IMR-90 (cell line): ENCODE results near the gene SPSB2. TPM values are rescaled to one million over a fixed set of nuclear protein-coding genes. Genes with fewer than 3 reads are reported as not detected.

Experiments
- ATAC-seq: fragments of 200-7000 bp; cut with Tn5 transposase; 2 replicates; pipeline ENCODE4 v1.9.1; 2020; ENCODE audit warnings: low read depth, mild to moderate bottlenecking, moderate library complexity
- BruUV-seq: library from RNA; stranded (reverse); fragments of 400-500 nt; replicated peaks from 2 replicates; lab custom pipeline; 2021; lab: Mats Ljungman, UMichigan
- CTCF ChIA-PET: fragments of 300-600 bp; formaldehyde crosslinking; extraction: SDS; loops from one replicate; lab custom pipeline; 2021; ENCODE audit warnings: antibody characterized with exemption; lab: Yijun Ruan, JAX
- POLR2A ChIA-PET: fragments of 300-600 bp; sonication (Branson Sonifier 250); formaldehyde crosslinking; loops from one replicate; lab custom pipeline; 2022; ENCODE audit warnings: antibody characterized with exemption; ENCODE audit not compliant: unreplicated experiment; lab: Charles Lee
- DNase-seq: peaks from one replicate; pipeline ENCODE4 v3.0.0; 2013
- H2AFZ ChIP-seq: replicated peaks from 2 replicates; pipeline ENCODE3; 2013; ENCODE audit warnings: low read length, mild to moderate bottlenecking; ENCODE audit not compliant: poor library complexity
- H2AK5ac ChIP-seq: 2 replicates; pipeline ENCODE4 v1.6.1; 2013; ENCODE audit warnings: low read depth, low read length, inconsistent platforms
- H2AK9ac ChIP-seq: replicated peaks from 2 replicates; pipeline ENCODE3; 2013; ENCODE audit warnings: mild to moderate bottlenecking, low read depth, low read length, moderate library complexity; ENCODE audit not compliant: poor library complexity
- H2BK120ac ChIP-seq: 2 replicates; pipeline ENCODE4 v1.6.1; 2013; ENCODE audit warnings: low read depth, low read length, inconsistent platforms
- H2BK15ac ChIP-seq: 3 replicates; pipeline ENCODE4 v1.6.1; 2013; ENCODE audit warnings: low read depth, low read length, inconsistent platforms
- H2BK20ac ChIP-seq: 2 replicates; pipeline ENCODE4 v1.6.1; 2013; ENCODE audit warnings: low read depth, mild to moderate bottlenecking, inconsistent platforms, low read length, moderate library complexity
- H2BK5ac ChIP-seq: 2 replicates; pipeline ENCODE4 v1.6.1; 2013; ENCODE audit warnings: mild to moderate bottlenecking, low read depth, low read length, inconsistent platforms; ENCODE audit not compliant: poor library complexity, severe bottlenecking
- H3K14ac ChIP-seq: replicated peaks from 2 replicates; pipeline ENCODE4 v1.6.1; 2013; ENCODE audit warnings: low read depth, low read length, inconsistent platforms
- H3K18ac ChIP-seq: 2 replicates; pipeline ENCODE4 v1.6.1; 2013; ENCODE audit warnings: low read depth, low read length, control low read depth
- H3K23ac ChIP-seq: 2 replicates; pipeline ENCODE4 v1.6.1; 2013; ENCODE audit warnings: low read depth, low read length, inconsistent platforms
- H3K27ac ChIP-seq: 2 replicates; pipeline ENCODE4 v1.5.1; 2013; ENCODE audit warnings: mild to moderate bottlenecking, control low read depth, low read length; ENCODE audit not compliant: insufficient read depth
- H3K27me3 ChIP-seq: 2 replicates; pipeline ENCODE4 v1.6.1; 2013; ENCODE audit warnings: low read length; ENCODE audit not compliant: control insufficient read depth, insufficient read depth
- H3K36me3 ChIP-seq: 2 replicates; pipeline ENCODE4 v1.6.1; 2013; ENCODE audit warnings: low read length, mixed read lengths; ENCODE audit not compliant: control insufficient read depth, insufficient read depth
- H3K4ac ChIP-seq: 2 replicates; pipeline ENCODE4 v1.6.1; 2013; ENCODE audit warnings: low read depth, low read length, inconsistent platforms
- H3K4me1 ChIP-seq: 2 replicates; pipeline ENCODE4 v1.6.1; 2013; ENCODE audit warnings: low read length, mixed read lengths; ENCODE audit not compliant: control insufficient read depth, insufficient read depth
- H3K4me2 ChIP-seq: 2 replicates; pipeline ENCODE4 v1.6.1; 2013; ENCODE audit warnings: low read depth, mild to moderate bottlenecking, control low read depth, low read length, moderate library complexity
- H3K4me3 ChIP-seq: 2 replicates; pipeline ENCODE4 v1.5.1; 2013; ENCODE audit warnings: low read depth, mild to moderate bottlenecking, control low read depth, low read length, moderate library complexity; ENCODE audit not compliant: insufficient read depth
- H3K56ac ChIP-seq: 2 replicates; pipeline ENCODE4 v1.6.1; 2013; ENCODE audit warnings: low read length, inconsistent platforms; ENCODE audit not compliant: insufficient read depth; ENCODE audit errors: extremely low read depth
- H3K79me1 ChIP-seq, 2 experiments: 2 replicates each; pipeline ENCODE4 v1.6.1; 2013; ENCODE audit warnings: low read length in 2 of 2, inconsistent platforms in 1 of 2, low read depth in 1 of 2
- H3K9ac ChIP-seq: 2 replicates; pipeline ENCODE4 v1.6.1; 2013; ENCODE audit warnings: low read depth, low read length, control low read depth
- H3K9me1 ChIP-seq: 2 replicates; pipeline ENCODE4 v1.6.1; 2013; ENCODE audit warnings: low read length, inconsistent platforms; ENCODE audit not compliant: insufficient read depth
- H3K9me3 ChIP-seq: 2 replicates; pipeline ENCODE4 v1.6.1; 2013; ENCODE audit warnings: low read length; ENCODE audit not compliant: control insufficient read depth, insufficient read depth
- H4K20me1 ChIP-seq: 2 replicates; pipeline ENCODE4 v1.6.1; 2013; ENCODE audit warnings: low read length, inconsistent platforms; ENCODE audit not compliant: insufficient read depth
- H4K5ac ChIP-seq: 2 replicates; pipeline ENCODE4 v1.6.1; 2013; ENCODE audit warnings: mild to moderate bottlenecking, low read depth, low read length, control low read depth
- H4K8ac ChIP-seq, 2 experiments: 2 replicates each; pipeline ENCODE4 v1.6.1; 2013; ENCODE audit warnings: low read depth in 2 of 2, low read length in 2 of 2, control low read depth in 1 of 2, inconsistent platforms in 1 of 2
- H4K91ac ChIP-seq: 2 replicates; pipeline ENCODE4 v1.6.1; 2013; ENCODE audit warnings: low read depth, low read length, inconsistent platforms; ENCODE audit not compliant: insufficient read depth
- CHD1 ChIP-seq: IDR thresholded peaks from 2 replicates; pipeline ENCODE4 v1.6.1; 2012; ENCODE audit warnings: low read depth, low read length, improper control_type of control experiment
- CTCF ChIP-seq: conservative IDR thresholded peaks from 2 replicates; pipeline ENCODE4 v1.5.1; 2012; ENCODE audit warnings: mild to moderate bottlenecking, low read depth, low read length, improper control_type of control experiment
- USF2 ChIP-seq: fragments of 150-350 bp; IDR thresholded peaks from 2 replicates; pipeline ENCODE4 v1.6.1; 2017; ENCODE audit warnings: mild to moderate bottlenecking, antibody characterized with exemption, low read length, low read depth
- whole genome bisulfite sequencing, 2 experiments: methylation state at CpG; one replicate each; pipeline versions ENCODE4 v1.1.5 to v1.1.7; 2013; ENCODE audit warnings: missing lambda C conversion rate in 2 of 2; ENCODE audit not compliant: insufficient read length in 1 of 2; ENCODE audit errors: extremely low coverage in 2 of 2; 5-methylcytosine and 5-hydroxymethylcytosine counted together
- dilution Hi-C: fragments of 300-500 bp; cut with HindIII; formaldehyde crosslinking; loops from one replicate; pipeline ENCODE4 v1.14.3; 2018; ENCODE audit warnings: low sequenced_read_pairs; ENCODE audit not compliant: unreplicated experiment
- in situ Hi-C: fragments of 300-500 bp; cut with MboI; formaldehyde crosslinking; loops from 3 replicates; pipeline ENCODE4 v1.14.3; 2019; ENCODE audit warnings: low sequenced_read_pairs, inconsistent platforms, mixed read lengths
- intact Hi-C: fragments of 100-400 bp; cut with micrococcal nuclease; formaldehyde crosslinking; loops from 2 replicates; pipeline ENCODE4 v1.10.0; 2022
- polyA plus RNA-seq, 3 experiments: library from polyadenylated mRNA; depleted of rRNA; stranded (reverse); fragments of >200 nt; gene quantifications; 2 replicates each; pipeline ENCODE4 v1.2.3, GENCODE V29; 2012; ENCODE audit warnings: low replicate concordance in 1 of 3
- total RNA-seq: library from RNA; depleted of rRNA; stranded (reverse); fragments of >200 nt; gene quantifications from 2 replicates; pipeline ENCODE4 v1.2.3, GENCODE V29; 2012

The SPSB2 gene
- total and polyA plus RNA-seq, 2 of the 4 experiments (the other 2 are of a cell fraction): 1.3 to 4.1 TPM

- intact Hi-C loops: loop anchor here (2.0 to 5.0 kb wide), 3 partner anchors 16 to 769 kb away; partner anchors contain the start of genes RNU7-1 and USP5
- DNase-seq: peak; percentile 29
- peak; percentile 0; the same call in 1 of the 2 replicates for ATAC-seq
Observed at GRCh38 chr12:6868211-6869048, 4.7 kb downstream of the SPSB2 start.

More at GRCh38 chr12:6868211-6869048, 4.7 kb downstream of the SPSB2 start:
- Histone ChIP-seq H3K9me1 (0 out of 2 replicates have a peak, but pooled peaks cover 7% of the 10 kb centered on the region), H3K18ac (peak overlapping the region; percentile 69), H3K14ac (peak overlapping the region; percentile 91), H2AK9ac (peak overlapping the region; percentile 100), H3K23ac (peak overlapping the region; percentile 97), H3K36me3 (peaks cover 46% of the 10 kb centered on the region), H3K79me1 (peaks cover 23 to 55% of the 10 kb centered on the region in 2 experiments), H3K4me2 (peak overlapping the region; percentile 94), H2AK5ac (peak overlapping the region; percentile 97), H3K4ac (peak overlapping the region; percentile 93), H4K20me1 (peaks cover 51% of the 10 kb centered on the region), H2BK15ac (no peak overlapping the region), H4K8ac (peak overlapping the region; percentile 65 to 87), H3K9ac (peak overlapping the region; percentile 100), H3K4me3 (peak overlapping the region; percentile 87), H3K56ac (peak overlapping the region; percentile 91), H4K91ac (peak overlapping the region; percentile 79), H2BK5ac (peak overlapping the region; percentile 95), H2BK20ac (peak overlapping the region; percentile 24; the same call in 1 of the 2 replicates), H3K27me3 (no peaks in the 10 kb centered on the region), H3K27ac (peak overlapping the region; percentile 97), H2AFZ (peak overlapping the region; percentile 88), H2BK120ac (no peak overlapping the region; the same call in 1 of the 2 replicates), H3K4me1 (peaks cover 19% of the 10 kb centered on the region), H4K5ac (peak overlapping the region; percentile 26), H3K9me3 (no peaks in the 10 kb centered on the region)
- dilution Hi-C loops (no loop called here), in situ Hi-C loops (loop anchor here (5.0 kb wide), 1 partner anchor 94 kb away; no protein-coding TSS in a partner anchor)
- POLR2A ChIA-PET: interaction anchor here (1.2 to 1.9 kb wide), 2 partner anchors 16 to 57 kb away, joined by 3 to 6 read pairs; partner anchors contain the start of gene USP5
- CTCF ChIA-PET: interaction anchor here (0.6 to 2.0 kb wide), 3 partner anchors 23 to 1245 kb away, joined by 3 to 8 read pairs (median 3); no protein-coding TSS in a partner anchor
- no peak for TF ChIP-seq USF2
- TF ChIP-seq CHD1: peak; percentile 61; the same call in 1 of the 2 replicates
- peak; percentile 30; the same call in 1 of the 2 replicates for TF ChIP-seq CTCF
- 0% methylated on average over 6 of the region's 22 CpGs; no CpG with 5 or more reads in 1 of the 2 experiments for WGBS, 2 experiments
- BruUV-seq: no TSS peak
